HepG2 (cell line): ENCODE measurements around the gene POLH. TPM values are rescaled to one million over a fixed set of nuclear protein-coding genes. Genes with fewer than 3 reads are reported as not detected.
A peak's percentile ranks its signal among the peaks of the same experiment; 100 is the strongest.

Source experiments
- ARHGAP35 ChIP-seq: sonication (generic); formaldehyde crosslinking; IDR thresholded peaks from 2 replicates; pipeline ENCODE4 v1.9.0; 2022; ENCODE audit warnings: mild to moderate bottlenecking, inconsistent platforms, moderate library complexity, missing genetic modification reagents, borderline replicate concordance
- GATAD1 ChIP-seq: IDR thresholded peaks from 2 replicates; pipeline ENCODE4 v1.6.1; 2016; ENCODE audit warnings: missing genetic modification reagents, missing compliant biosample characterization
- HDAC6 ChIP-seq: fragments of 200-600 bp; sonication (generic); IDR thresholded peaks from 2 replicates; pipeline ENCODE4 v1.7.0; 2017; ENCODE audit warnings: mild to moderate bottlenecking, antibody characterized with exemption, low read length, low read depth
- HOXA3 ChIP-seq: sonication (generic); formaldehyde crosslinking; IDR thresholded peaks from 2 replicates; pipeline ENCODE4 v1.5.0; 2020; ENCODE audit warnings: missing genetic modification reagents
- KDM3A ChIP-seq: IDR thresholded peaks from 2 replicates; pipeline ENCODE4 v1.6.1; 2018; ENCODE audit warnings: low read depth, missing compliant biosample characterization
- KMT2B ChIP-seq: IDR thresholded peaks from 2 replicates; pipeline ENCODE4 v1.6.1; 2016; ENCODE audit warnings: missing genetic modification reagents, missing compliant biosample characterization
- NFIC ChIP-seq: IDR thresholded peaks from 2 replicates; pipeline ENCODE4 v1.6.1; 2012; ENCODE audit warnings: mild to moderate bottlenecking, low read length, inconsistent platforms
- NFYC ChIP-seq: IDR thresholded peaks from 2 replicates; pipeline ENCODE4 v1.6.1; 2016; ENCODE audit warnings: missing genetic modification reagents, missing compliant biosample characterization
- PAX8 ChIP-seq: sonication (generic); formaldehyde crosslinking; IDR thresholded peaks from 2 replicates; pipeline ENCODE4 v1.8.0; 2022; ENCODE audit warnings: mild to moderate bottlenecking, missing genetic modification reagents, borderline replicate concordance
- REL ChIP-seq: sonication (generic); formaldehyde crosslinking; conservative IDR thresholded peaks from 2 replicates; pipeline ENCODE4 v1.8.0; 2022; ENCODE audit warnings: mild to moderate bottlenecking, missing genetic modification reagents, moderate library complexity
- RXRB ChIP-seq: IDR thresholded peaks from 2 replicates; pipeline ENCODE4 v1.6.1; 2016; ENCODE audit warnings: borderline replicate concordance, missing genetic modification reagents, missing compliant biosample characterization
- SALL1 ChIP-seq: sonication (generic); formaldehyde crosslinking; IDR thresholded peaks from 2 replicates; pipeline ENCODE4 v1.8.0; 2022; ENCODE audit warnings: mild to moderate bottlenecking, missing genetic modification reagents
- SIX4 ChIP-seq: sonication (generic); formaldehyde crosslinking; IDR thresholded peaks from 2 replicates; pipeline ENCODE4 v1.4.0; 2020; ENCODE audit warnings: missing genetic modification reagents
- SKI ChIP-seq: fragments of 450-650 bp; IDR thresholded peaks from one replicate; pipeline ENCODE4 v1.6.1; 2018; ENCODE audit warnings: mild to moderate bottlenecking; ENCODE audit not compliant: partially characterized antibody
- STAT5B ChIP-seq: sonication (generic); formaldehyde crosslinking; IDR thresholded peaks from 2 replicates; pipeline ENCODE4 v1.4.0; 2020; ENCODE audit warnings: missing genetic modification reagents
- TBL1XR1 ChIP-seq: fragments of 150-350 bp; IDR thresholded peaks from 2 replicates; pipeline ENCODE4 v1.6.1; 2014; ENCODE audit warnings: borderline replicate concordance, low read length; ENCODE audit not compliant: partially characterized antibody
- TSC22D2 ChIP-seq: sonication (generic); formaldehyde crosslinking; IDR thresholded peaks from 2 replicates; pipeline ENCODE4 v1.5.1; 2020; ENCODE audit warnings: missing genetic modification reagents, mild to moderate bottlenecking, borderline replicate concordance
- ZBTB8A ChIP-seq: sonication (generic); formaldehyde crosslinking; IDR thresholded peaks from 2 replicates; pipeline ENCODE4 v1.4.0; 2020; ENCODE audit warnings: mild to moderate bottlenecking, low read depth, missing genetic modification reagents, borderline replicate concordance
- ZFY ChIP-seq: sonication (generic); formaldehyde crosslinking; IDR thresholded peaks from 2 replicates; pipeline ENCODE4 v1.4.0; 2020; ENCODE audit warnings: missing genetic modification reagents
- ZNF225 ChIP-seq: sonication (generic); formaldehyde crosslinking; IDR thresholded peaks from 2 replicates; pipeline ENCODE4 v1.4.0; 2020; ENCODE audit warnings: mild to moderate bottlenecking, missing genetic modification reagents
- ZNF235 ChIP-seq: sonication (generic); formaldehyde crosslinking; IDR thresholded peaks from 2 replicates; pipeline ENCODE4 v1.8.1; 2023; ENCODE audit warnings: mild to moderate bottlenecking, missing genetic modification reagents, borderline replicate concordance
- ZNF468 ChIP-seq: sonication (generic); formaldehyde crosslinking; IDR thresholded peaks from 2 replicates; pipeline ENCODE4 v1.8.0; 2022; ENCODE audit warnings: mild to moderate bottlenecking, moderate library complexity, missing genetic modification reagents
- ZNF552 ChIP-seq: sonication (generic); formaldehyde crosslinking; IDR thresholded peaks from 2 replicates; pipeline ENCODE4 v1.9.0; 2022; ENCODE audit warnings: missing genetic modification reagents, mild to moderate bottlenecking, borderline replicate concordance
- ZZZ3 ChIP-seq: sonication (generic); formaldehyde crosslinking; IDR thresholded peaks from 2 replicates; pipeline ENCODE4 v1.4.0; 2020; ENCODE audit warnings: missing genetic modification reagents, mild to moderate bottlenecking, borderline replicate concordance
- polyA plus RNA-seq, 8 experiments: library from polyadenylated mRNA; depleted of rRNA in 3 of 8; stranded (reverse) in 7 of 8; unstranded in 1 of 8; fragments of >200 nt; fragmentation: Illumina TruSeq in 4 of 8; extraction: Trizol in 4 of 8; gene quantifications; 2 replicates each; pipeline versions ENCODE4 v1.2.1 to v1.2.3, GENCODE V29; 2011 to 2016; ENCODE audit warnings: low read depth in 4 of 8, missing spikeins in 1 of 8, mixed read lengths in 1 of 8; ENCODE audit not compliant: insufficient read depth in 1 of 8
- total RNA-seq, 5 experiments: library from RNA; depleted of rRNA; stranded (reverse); fragments of >200 nt; fragmentation: Illumina TruSeq; extraction: Trizol; gene quantifications; 2 replicates each; pipeline ENCODE4 v1.2.3, GENCODE V29; 2016; ENCODE audit warnings: low read depth in 1 of 5
- TF ChIP-seq, protein P1 (sequence below): IDR thresholded peaks from 2 replicates; pipeline ENCODE4 v1.6.1; 2016; ENCODE audit warnings: low read depth
- TF ChIP-seq, protein P2 (sequence below): sonication (generic); formaldehyde crosslinking; conservative IDR thresholded peaks from 2 replicates; pipeline ENCODE4 v1.8.1; 2023; ENCODE audit warnings: missing genetic modification reagents
- TF ChIP-seq, protein P3 (sequence below): sonication (generic); formaldehyde crosslinking; IDR thresholded peaks from 2 replicates; pipeline ENCODE4 v1.4.0; 2020; ENCODE audit warnings: missing genetic modification reagents
- TF ChIP-seq, protein P4 (sequence below): sonication (generic); IDR thresholded peaks from 2 replicates; pipeline ENCODE4 v1.6.1; 2016; ENCODE audit warnings: low read depth, borderline replicate concordance

POLH gene
- total and polyA plus RNA-seq, 2 of the 13 experiments (the other 11 are each of a cell fraction or from before 2014, with no cell fraction given), result 11.6 to 25.0 TPM

DNA sequence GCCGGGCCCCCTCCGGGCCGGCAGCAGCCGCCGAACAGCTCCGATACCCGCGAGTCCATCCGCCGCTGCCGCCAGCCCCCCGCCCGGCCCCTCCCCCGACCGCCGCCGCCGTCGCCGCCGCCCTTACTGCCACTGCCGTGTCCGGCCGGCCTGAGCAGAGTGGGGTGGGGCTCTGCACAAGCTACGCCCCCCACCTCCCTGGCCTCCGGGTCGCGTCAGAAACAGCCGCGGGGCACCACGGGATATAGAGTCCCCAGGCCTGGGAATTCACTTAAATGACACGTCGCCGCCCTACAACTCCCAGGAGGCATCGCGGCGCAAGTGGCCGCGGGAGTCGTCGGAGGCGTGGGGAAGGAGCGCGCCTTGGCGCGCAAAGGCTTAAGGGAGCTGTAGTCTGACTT, 53.1 kb downstream of the POLH start, which contains the start of gene GTPBP2 (continued):
- peak; percentile 16 for TF ChIP-seq TBL1XR1
- TF ChIP-seq HOXA3 (CRISPR knock-in tag), result peak; percentile 55; the same call in 1 of the 2 replicates
- TF ChIP-seq NFIC, result no peak
- TF ChIP-seq GATAD1 (CRISPR knock-in tag), result peak; percentile 75; the same call in 1 of the 2 replicates
- no peak for TF ChIP-seq PAX8 (CRISPR knock-in tag)
- TF ChIP-seq ZNF235 (CRISPR knock-in tag), result no peak
- TF ChIP-seq ZZZ3, result 0 out of 2 replicates have a peak, but pooled peaks have one; percentile 3
- TF ChIP-seq ARHGAP35, result 0 out of 2 replicates have a peak, but pooled peaks have one; percentile 30
- no peak for TF ChIP-seq SKI
- TF ChIP-seq HDAC6, result no peak
- TF ChIP-seq SALL1 (CRISPR knock-in tag), result peak; percentile 22; the same call in 1 of the 2 replicates
- 0 out of 2 replicates have a peak, but pooled peaks have one; percentile 22 for TF ChIP-seq TSC22D2 (CRISPR knock-in tag)
- peak; percentile 64 for TF ChIP-seq NFYC (CRISPR knock-in tag)
- no peak; the same call in 1 of the 2 replicates for TF ChIP-seq ZFY (CRISPR knock-in tag)
- peak; percentile 63 for TF ChIP-seq SIX4 (CRISPR knock-in tag)
- TF ChIP-seq KDM3A, result peak; percentile 71; the same call in 1 of the 2 replicates
- TF ChIP-seq REL (CRISPR knock-in tag), result peak; percentile 64; the same call in 1 of the 2 replicates
- TF ChIP-seq ZNF225 (CRISPR knock-in tag), result no peak
- TF ChIP-seq, protein P1, sequence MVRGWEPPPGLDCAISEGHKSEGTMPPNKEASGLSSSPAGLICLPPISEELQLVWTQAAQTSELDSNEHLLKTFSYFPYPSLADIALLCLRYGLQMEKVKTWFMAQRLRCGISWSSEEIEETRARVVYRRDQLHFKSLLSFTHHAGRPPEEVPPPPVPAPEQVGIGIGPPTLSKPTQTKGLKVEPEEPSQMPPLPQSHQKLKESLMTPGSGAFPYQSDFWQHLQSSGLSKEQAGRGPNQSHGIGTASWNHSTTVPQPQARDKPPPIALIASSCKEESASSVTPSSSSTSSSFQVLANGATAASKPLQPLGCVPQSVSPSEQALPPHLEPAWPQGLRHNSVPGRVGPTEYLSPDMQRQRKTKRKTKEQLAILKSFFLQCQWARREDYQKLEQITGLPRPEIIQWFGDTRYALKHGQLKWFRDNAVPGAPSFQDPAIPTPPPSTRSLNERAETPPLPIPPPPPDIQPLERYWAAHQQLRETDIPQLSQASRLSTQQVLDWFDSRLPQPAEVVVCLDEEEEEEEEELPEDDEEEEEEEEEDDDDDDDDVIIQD (CRISPR knock-in tag), result peak; percentile 89; the same call in 1 of the 2 replicates
- TF ChIP-seq RXRB (CRISPR knock-in tag), result peak; percentile 13; the same call in 1 of the 2 replicates
- TF ChIP-seq STAT5B (CRISPR knock-in tag), result no peak
- TF ChIP-seq, protein P2, sequence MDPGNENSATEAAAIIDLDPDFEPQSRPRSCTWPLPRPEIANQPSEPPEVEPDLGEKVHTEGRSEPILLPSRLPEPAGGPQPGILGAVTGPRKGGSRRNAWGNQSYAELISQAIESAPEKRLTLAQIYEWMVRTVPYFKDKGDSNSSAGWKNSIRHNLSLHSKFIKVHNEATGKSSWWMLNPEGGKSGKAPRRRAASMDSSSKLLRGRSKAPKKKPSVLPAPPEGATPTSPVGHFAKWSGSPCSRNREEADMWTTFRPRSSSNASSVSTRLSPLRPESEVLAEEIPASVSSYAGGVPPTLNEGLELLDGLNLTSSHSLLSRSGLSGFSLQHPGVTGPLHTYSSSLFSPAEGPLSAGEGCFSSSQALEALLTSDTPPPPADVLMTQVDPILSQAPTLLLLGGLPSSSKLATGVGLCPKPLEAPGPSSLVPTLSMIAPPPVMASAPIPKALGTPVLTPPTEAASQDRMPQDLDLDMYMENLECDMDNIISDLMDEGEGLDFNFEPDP (CRISPR knock-in tag), result no peak
- TF ChIP-seq ZNF468 (CRISPR knock-in tag), result no peak
- TF ChIP-seq KMT2B (CRISPR knock-in tag), result peak; percentile 65; the same call in 1 of the 2 replicates
- no peak for TF ChIP-seq ZNF552
- no peak for TF ChIP-seq ZBTB8A
- TF ChIP-seq, protein P3, sequence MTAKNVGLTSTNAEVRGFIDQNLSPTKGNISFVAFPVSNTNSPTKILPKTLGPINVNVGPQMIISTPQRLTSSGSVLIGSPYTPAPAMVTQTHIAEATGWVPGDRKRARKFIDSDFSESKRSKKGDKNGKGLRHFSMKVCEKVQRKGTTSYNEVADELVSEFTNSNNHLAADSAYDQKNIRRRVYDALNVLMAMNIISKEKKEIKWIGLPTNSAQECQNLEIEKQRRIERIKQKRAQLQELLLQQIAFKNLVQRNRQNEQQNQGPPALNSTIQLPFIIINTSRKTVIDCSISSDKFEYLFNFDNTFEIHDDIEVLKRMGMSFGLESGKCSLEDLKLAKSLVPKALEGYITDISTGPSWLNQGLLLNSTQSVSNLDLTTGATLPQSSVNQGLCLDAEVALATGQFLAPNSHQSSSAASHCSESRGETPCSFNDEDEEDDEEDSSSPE (CRISPR knock-in tag), result peak; percentile 97
- TF ChIP-seq, protein P4, sequence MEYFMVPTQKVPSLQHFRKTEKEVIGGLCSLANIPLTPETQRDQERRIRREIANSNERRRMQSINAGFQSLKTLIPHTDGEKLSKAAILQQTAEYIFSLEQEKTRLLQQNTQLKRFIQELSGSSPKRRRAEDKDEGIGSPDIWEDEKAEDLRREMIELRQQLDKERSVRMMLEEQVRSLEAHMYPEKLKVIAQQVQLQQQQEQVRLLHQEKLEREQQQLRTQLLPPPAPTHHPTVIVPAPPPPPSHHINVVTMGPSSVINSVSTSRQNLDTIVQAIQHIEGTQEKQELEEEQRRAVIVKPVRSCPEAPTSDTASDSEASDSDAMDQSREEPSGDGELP, result 0 out of 2 replicates have a peak, but pooled peaks have one; percentile 25
